AG09319 (cell line): ENCODE data around the gene POLR3K.

ENCODE experiments used
- DNase-seq: peaks from one replicate; pipeline ENCODE4 v3.0.0-alpha.2; 2010; ENCODE audit warnings: low read depth; ENCODE audit errors: extremely low read depth
- TF ChIP-seq, protein P1 (sequence below): IDR thresholded peaks from 2 replicates; pipeline ENCODE4 v1.5.1; 2011; ENCODE audit warnings: low read depth, mild to moderate bottlenecking, inconsistent platforms, low read length, moderate library complexity

The POLR3K gene

GRCh38 chr16:92431-93339 is 39.3 kb upstream of the POLR3K start:
- DNase-seq: no peak
- TF ChIP-seq, protein P1, sequence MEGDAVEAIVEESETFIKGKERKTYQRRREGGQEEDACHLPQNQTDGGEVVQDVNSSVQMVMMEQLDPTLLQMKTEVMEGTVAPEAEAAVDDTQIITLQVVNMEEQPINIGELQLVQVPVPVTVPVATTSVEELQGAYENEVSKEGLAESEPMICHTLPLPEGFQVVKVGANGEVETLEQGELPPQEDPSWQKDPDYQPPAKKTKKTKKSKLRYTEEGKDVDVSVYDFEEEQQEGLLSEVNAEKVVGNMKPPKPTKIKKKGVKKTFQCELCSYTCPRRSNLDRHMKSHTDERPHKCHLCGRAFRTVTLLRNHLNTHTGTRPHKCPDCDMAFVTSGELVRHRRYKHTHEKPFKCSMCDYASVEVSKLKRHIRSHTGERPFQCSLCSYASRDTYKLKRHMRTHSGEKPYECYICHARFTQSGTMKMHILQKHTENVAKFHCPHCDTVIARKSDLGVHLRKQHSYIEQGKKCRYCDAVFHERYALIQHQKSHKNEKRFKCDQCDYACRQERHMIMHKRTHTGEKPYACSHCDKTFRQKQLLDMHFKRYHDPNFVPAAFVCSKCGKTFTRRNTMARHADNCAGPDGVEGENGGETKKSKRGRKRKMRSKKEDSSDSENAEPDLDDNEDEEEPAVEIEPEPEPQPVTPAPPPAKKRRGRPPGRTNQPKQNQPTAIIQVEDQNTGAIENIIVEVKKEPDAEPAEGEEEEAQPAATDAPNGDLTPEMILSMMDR: no peak

DNA sequence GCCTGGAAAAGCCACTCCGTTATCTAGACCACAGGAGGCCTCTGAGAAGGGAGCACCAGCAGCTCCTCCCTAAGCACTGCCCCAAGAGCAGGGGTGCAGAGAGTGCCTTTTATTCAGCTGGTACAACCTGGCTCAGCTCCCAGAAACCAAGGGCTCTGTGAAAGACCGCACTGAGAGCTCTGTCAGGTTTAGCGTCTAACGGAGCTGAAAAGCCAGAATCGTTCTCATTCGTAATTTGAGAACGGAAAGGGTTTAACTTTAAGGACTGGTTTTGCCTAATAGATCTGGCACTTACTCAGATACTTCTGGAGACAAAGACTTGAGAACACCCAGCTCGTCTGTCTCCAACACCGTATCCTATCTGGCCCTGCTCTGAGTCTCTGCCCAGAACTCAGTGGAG is 38.1 kb upstream of the POLR3K start:
- DNase-seq: no peak
- TF ChIP-seq, protein P1: no peak

GRCh38 chr16:89391-90302 is 36.2 kb upstream of the POLR3K start:
- DNase-seq: no peak
- TF ChIP-seq, protein P1: no peak

GRCh38 chr16:88613-89012 is 35.2 kb upstream of the POLR3K start:
- TF ChIP-seq, protein P1: no peak
- DNase-seq: no peak

GRCh38 chr16:86483-86952 is 33.1 kb upstream of the POLR3K start:
- no peak for DNase-seq
- TF ChIP-seq, protein P1: no peak

DNA sequence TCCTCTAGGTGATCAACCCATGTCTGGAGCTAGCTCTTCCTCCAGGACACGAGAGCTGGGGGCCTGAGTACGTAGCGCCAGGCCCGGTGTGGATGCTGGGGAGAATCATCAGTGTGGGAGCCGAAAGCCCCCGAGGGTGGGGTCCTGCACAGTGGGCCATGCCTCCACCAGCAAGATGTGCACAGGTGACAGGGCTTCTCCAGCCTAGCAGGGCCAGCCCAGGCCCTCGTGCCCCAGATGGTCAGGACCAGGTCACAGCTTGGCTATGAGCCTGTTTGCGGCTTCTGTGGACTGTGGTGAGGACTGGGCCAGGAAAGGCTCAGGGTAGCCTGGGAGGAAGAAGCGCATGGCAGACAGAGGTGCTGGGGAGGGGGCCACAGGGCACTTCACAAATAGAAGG is 32.5 kb upstream of the POLR3K start:
- TF ChIP-seq, protein P1: no peak
- no peak for DNase-seq
